GM12878 (cell line): ENCODE results near the gene ANKRD13A. TPM values are rescaled to one million over a fixed set of nuclear protein-coding genes. Genes with fewer than 3 reads are reported as not detected.

Source experiments
- ATAC-seq: fragments of 200-7000 bp; cut with Tn5 transposase; 3 replicates; pipeline ENCODE4 v1.9.1; 2020; ENCODE audit warnings: mild to moderate bottlenecking, moderate library complexity
- BruUV-seq: library from RNA; stranded (reverse); fragments of 400-500 nt; replicated peaks from 2 replicates; lab custom pipeline; 2021; lab: Mats Ljungman, UMichigan
- CTCF ChIA-PET: fragments of 300-600 bp; sonication (Branson Sonifier 250); formaldehyde crosslinking; extraction: SDS; loops from one replicate; lab custom pipeline; 2021; ENCODE audit warnings: inconsistent platforms; lab: Yijun Ruan, JAX
- POLR2A ChIA-PET: fragments of 350-600 bp; formaldehyde crosslinking; extraction: SDS; loops from one replicate; lab custom pipeline; 2021; ENCODE audit warnings: inconsistent platforms; lab: Charles Lee
- RAD21 ChIA-PET: fragments of 300-600 bp; sonication (Branson Sonifier 250); formaldehyde crosslinking; loops from one replicate; lab custom pipeline; 2023; ENCODE audit warnings: antibody characterized with exemption; ENCODE audit not compliant: unreplicated experiment; lab: Charles Lee
- SMC1A ChIA-PET: fragments of 300-600 bp; sonication (Branson Sonifier 250); formaldehyde crosslinking; loops from one replicate; lab custom pipeline; 2023; ENCODE audit not compliant: unreplicated experiment, uncharacterized antibody; lab: Charles Lee
- DNase-seq: peaks from one replicate; pipeline ENCODE4 v3.0.0-alpha.2; 2011; ENCODE audit warnings: low read depth, low spot score
- FAIRE-seq: peaks from 3 replicates; lab custom pipeline; 2011; peaks lifted over from hg19 to GRCh38; lab: Jason Lieb, UNC
- H2AFZ ChIP-seq: 2 replicates; pipeline ENCODE4 v1.6.0; 2011; ENCODE audit warnings: low read depth, low read length, control low read depth; ENCODE audit not compliant: control insufficient read depth
- H3K27ac ChIP-seq: 2 replicates; pipeline ENCODE4 v1.5.1; 2011; ENCODE audit warnings: control low read depth; ENCODE audit not compliant: control insufficient read depth, insufficient read depth
- H3K27me3 ChIP-seq, 2 experiments: replicated peaks in 1 of 2; 2 replicates each; pipeline versions ENCODE4 v1.6.0 to v1.6.1; 2011; ENCODE audit warnings: low read length in 1 of 2; ENCODE audit not compliant: control insufficient read depth in 2 of 2, insufficient read depth in 2 of 2
- H3K36me3 ChIP-seq, 2 experiments: 2 replicates each; pipeline ENCODE4 v1.5.1; 2011; ENCODE audit warnings: low read length in 1 of 2; ENCODE audit not compliant: control insufficient read depth in 2 of 2, insufficient read depth in 2 of 2
- H3K4me1 ChIP-seq: 2 replicates; pipeline ENCODE4 v1.6.1; 2011; ENCODE audit warnings: mild to moderate bottlenecking, low read length, moderate library complexity, mixed read lengths; ENCODE audit not compliant: control insufficient read depth, insufficient read depth
- H3K4me2 ChIP-seq: 2 replicates; pipeline ENCODE4 v1.6.0; 2011; ENCODE audit warnings: control low read depth; ENCODE audit not compliant: control insufficient read depth, insufficient read depth
- H3K4me3 ChIP-seq: fragments of 200-600 bp; sonication (generic); 2 replicates; pipeline ENCODE4 v1.5.1; 2016
- H3K79me2 ChIP-seq: 2 replicates; pipeline ENCODE4 v1.6.0; 2011; ENCODE audit warnings: low read length; ENCODE audit not compliant: control insufficient read depth, insufficient read depth
- H3K9ac ChIP-seq: 2 replicates; pipeline ENCODE4 v1.8.0; 2011; ENCODE audit warnings: low read length, control low read depth, mixed read lengths; ENCODE audit not compliant: control insufficient read depth, insufficient read depth
- H3K9me3 ChIP-seq: replicated peaks from 3 replicates; pipeline ENCODE4 v1.5.1; 2011; ENCODE audit warnings: mild to moderate bottlenecking, low read length; ENCODE audit not compliant: control insufficient read depth, insufficient read depth
- H4K20me1 ChIP-seq: 2 replicates; pipeline ENCODE4 v1.6.0; 2011; ENCODE audit not compliant: control insufficient read depth, insufficient read depth
- CHD2 ChIP-seq: IDR thresholded peaks from 2 replicates; pipeline ENCODE4 v1.6.1; 2011; ENCODE audit warnings: low read depth, low read length, improper control_type of control experiment, borderline replicate concordance
- ESRRA ChIP-seq: IDR thresholded peaks from 2 replicates; pipeline ENCODE4 v1.6.1; 2012; ENCODE audit warnings: mild to moderate bottlenecking, low read length, improper control_type of control experiment
- MXI1 ChIP-seq: fragments of 150-350 bp; IDR thresholded peaks from 2 replicates; pipeline ENCODE4 v1.6.1; 2011; ENCODE audit warnings: low read depth, mild to moderate bottlenecking, inconsistent platforms, low read length, improper control_type of control experiment
- NKRF ChIP-seq: fragments of 450-650 bp; conservative IDR thresholded peaks from 2 replicates; pipeline ENCODE4 v1.6.1; 2017; ENCODE audit warnings: mild to moderate bottlenecking, moderate library complexity
- RELB ChIP-seq: fragments of 450-650 bp; IDR thresholded peaks from 2 replicates; pipeline ENCODE4 v1.6.1; 2017; ENCODE audit warnings: low read depth, mild to moderate bottlenecking, moderate library complexity
- STAT1 ChIP-seq: fragments of 450-650 bp; conservative IDR thresholded peaks from 2 replicates; pipeline ENCODE4 v1.6.1; 2014; ENCODE audit warnings: antibody characterized with exemption, mild to moderate bottlenecking
- ZNF217 ChIP-seq: fragments of 450-650 bp; IDR thresholded peaks from 2 replicates; pipeline ENCODE4 v1.6.1; 2017; ENCODE audit warnings: antibody characterized with exemption, mild to moderate bottlenecking
- ZNF384 ChIP-seq: IDR thresholded peaks from 2 replicates; pipeline ENCODE4 v1.6.1; 2012; ENCODE audit warnings: low read depth, mild to moderate bottlenecking, low read length, improper control_type of control experiment, borderline replicate concordance
- WGBS: methylation state at CpG from one replicate; pipeline ENCODE4 v1.1.6; 2016; ENCODE audit warnings: low lambda C conversion rate; ENCODE audit not compliant: insufficient replicate concordance, insufficient coverage; ENCODE audit errors: missing lambda C conversion rate; 5-methylcytosine and 5-hydroxymethylcytosine counted together
- in situ Hi-C: fragments of 300-500 bp; cut with MboI; formaldehyde crosslinking; loops from 9 replicates; pipeline ENCODE4 v1.14.3; 2018; ENCODE audit warnings: mixed read lengths
- intact Hi-C: fragments of 100-400 bp; cut with micrococcal nuclease; formaldehyde crosslinking; loops from one replicate; pipeline ENCODE4 v1.14.2; 2022; ENCODE audit not compliant: unreplicated experiment
- polyA plus RNA-seq, 11 experiments: library from polyadenylated mRNA; depleted of rRNA in 4 of 11; unstranded in 6 of 11; stranded (reverse) in 5 of 11; fragments of >200 nt; fragmentation: Nextera tagmentation in 4 of 11; fragmentation: Illumina TruSeq in 1 of 11; extraction: Ambion mirVana in 4 of 11; extraction: Trizol in 1 of 11; gene quantifications; 1 replicate in 1 of 11; 2 replicates in 10 of 11; pipeline versions ENCODE4 v1.2.1 to v1.2.3, GENCODE V29; 2011 to 2016; ENCODE audit warnings: inconsistent platforms in 2 of 11, missing spikeins in 2 of 11, low read depth in 1 of 11
- total RNA-seq, 4 experiments: library from RNA; depleted of rRNA in 3 of 4; stranded (reverse); fragments of >200 nt in 3 of 4; fragmentation: Illumina TruSeq in 1 of 4; extraction: Trizol in 1 of 4; gene quantifications; 2 replicates each; pipeline versions ENCODE4 v1.2.1 to v1.2.3, GENCODE V29; 2013 to 2021
- TF ChIP-seq, protein P1 (sequence below): fragments of 450-650 bp; IDR thresholded peaks from 2 replicates; pipeline ENCODE4 v1.6.1; 2017; ENCODE audit warnings: antibody characterized with exemption, mild to moderate bottlenecking, moderate library complexity

Gene ANKRD13A
- total and polyA plus RNA-seq, 10 of the 15 experiments (the other 5 are each of a cell fraction or from before 2014, with no cell fraction given): 10.2 to 93.4 (median 76.5) TPM

DNA sequence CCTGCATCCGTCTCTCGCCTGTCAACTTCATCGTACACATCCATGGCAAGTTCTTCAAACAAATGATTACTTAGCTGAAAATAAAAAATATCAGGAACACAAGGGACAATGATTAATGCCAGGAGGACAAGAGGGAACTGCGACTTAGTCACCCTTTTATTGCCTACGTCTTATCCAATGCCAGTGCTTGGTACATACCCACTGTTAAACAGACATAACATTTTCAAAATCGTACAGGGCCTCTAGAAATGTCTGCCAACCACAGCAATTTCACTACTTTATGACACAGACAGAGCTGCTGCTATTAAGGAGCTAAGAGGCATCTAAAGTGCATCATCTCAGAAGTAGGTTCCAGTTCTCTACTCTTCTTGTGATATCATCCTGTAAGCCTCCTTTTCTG, 37.6 kb upstream of the ANKRD13A start:
- in situ Hi-C loops (no loop called here), intact Hi-C loops (no loop called here)
- no peak for FAIRE-seq
- H3K9ac ChIP-seq: no peak overlapping the region
- ChIA-PET SMC1A (interaction anchor here (0.8 kb wide), 1 partner anchor 9 kb away, joined by 3 read pairs; no protein-coding TSS in a partner anchor), POLR2A (interaction anchor here (0.7 kb wide), 1 partner anchor 9 kb away, joined by 3 read pairs; no protein-coding TSS in a partner anchor), CTCF (no interaction called here), RAD21 (no interaction called here)
- H3K27ac ChIP-seq: no peak overlapping the region
- BruUV-seq: no TSS peak
- no peaks in the 10 kb centered on the region for H3K9me3 ChIP-seq
- H3K79me2 ChIP-seq: no peaks in the 10 kb centered on the region
- 81% methylated on average over 6 of the region's 6 CpGs for WGBS
- no peak for ATAC-seq
- no peak for TF ChIP-seq STAT1
- no peak for DNase-seq
- no peak overlapping the region for H3K4me2 ChIP-seq
- H2AFZ ChIP-seq: no peak overlapping the region
- no peak overlapping the region for H3K4me3 ChIP-seq
- H3K36me3 ChIP-seq: peaks cover 18 to 21% of the 10 kb centered on the region in 2 experiments
- no peaks in the 10 kb centered on the region for H3K4me1 ChIP-seq
- H4K20me1 ChIP-seq: no peaks in the 10 kb centered on the region
- H3K27me3 ChIP-seq: no peaks in the 10 kb centered on the region

- ChIA-PET CTCF (no interaction called here), RAD21 (no interaction called here), SMC1A (no interaction called here), POLR2A (no interaction called here)
- no TSS peak for BruUV-seq
- Histone ChIP-seq H3K9ac (no peak overlapping the region), H3K4me1 (peaks cover under 1% of the 10 kb centered on the region), H3K27me3 (no peaks in the 10 kb centered on the region), H3K36me3 (peaks cover 17 to 21% of the 10 kb centered on the region in 2 experiments), H3K9me3 (no peaks in the 10 kb centered on the region), H3K4me3 (no peak overlapping the region), H2AFZ (no peak overlapping the region), H3K79me2 (no peaks in the 10 kb centered on the region), H4K20me1 (no peaks in the 10 kb centered on the region), H3K4me2 (no peak overlapping the region), H3K27ac (no peak overlapping the region)
- no peak for DNase-seq
- intact Hi-C loops (no loop called here), in situ Hi-C loops (no loop called here)
- FAIRE-seq: no peak
- WGBS: 47% methylated on average over 3 of the region's 3 CpGs
- ATAC-seq: no peak
- TF ChIP-seq CHD2: no peak
- TF ChIP-seq NKRF: no peak
- TF ChIP-seq ZNF217: no peak
- TF ChIP-seq RELB: no peak
- TF ChIP-seq ESRRA: no peak
- TF ChIP-seq, protein P1, sequence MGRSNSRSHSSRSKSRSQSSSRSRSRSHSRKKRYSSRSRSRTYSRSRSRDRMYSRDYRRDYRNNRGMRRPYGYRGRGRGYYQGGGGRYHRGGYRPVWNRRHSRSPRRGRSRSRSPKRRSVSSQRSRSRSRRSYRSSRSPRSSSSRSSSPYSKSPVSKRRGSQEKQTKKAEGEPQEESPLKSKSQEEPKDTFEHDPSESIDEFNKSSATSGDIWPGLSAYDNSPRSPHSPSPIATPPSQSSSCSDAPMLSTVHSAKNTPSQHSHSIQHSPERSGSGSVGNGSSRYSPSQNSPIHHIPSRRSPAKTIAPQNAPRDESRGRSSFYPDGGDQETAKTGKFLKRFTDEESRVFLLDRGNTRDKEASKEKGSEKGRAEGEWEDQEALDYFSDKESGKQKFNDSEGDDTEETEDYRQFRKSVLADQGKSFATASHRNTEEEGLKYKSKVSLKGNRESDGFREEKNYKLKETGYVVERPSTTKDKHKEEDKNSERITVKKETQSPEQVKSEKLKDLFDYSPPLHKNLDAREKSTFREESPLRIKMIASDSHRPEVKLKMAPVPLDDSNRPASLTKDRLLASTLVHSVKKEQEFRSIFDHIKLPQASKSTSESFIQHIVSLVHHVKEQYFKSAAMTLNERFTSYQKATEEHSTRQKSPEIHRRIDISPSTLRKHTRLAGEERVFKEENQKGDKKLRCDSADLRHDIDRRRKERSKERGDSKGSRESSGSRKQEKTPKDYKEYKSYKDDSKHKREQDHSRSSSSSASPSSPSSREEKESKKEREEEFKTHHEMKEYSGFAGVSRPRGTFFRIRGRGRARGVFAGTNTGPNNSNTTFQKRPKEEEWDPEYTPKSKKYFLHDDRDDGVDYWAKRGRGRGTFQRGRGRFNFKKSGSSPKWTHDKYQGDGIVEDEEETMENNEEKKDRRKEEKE: no peak
- no peak for TF ChIP-seq ZNF384
- no peak for TF ChIP-seq MXI1
Measured at GRCh38 chr12:109962398-109962797, 36.8 kb upstream of the ANKRD13A start.
